ENCODE data around the gene FAM83E.
"Not testable (repeated sequence)": the region's sequence is repeated elsewhere in the genome, so short reads cannot be mapped to it uniquely, and the experiment has no call there.

FAM83E gene

GRCh38 chr19:48639483-48640375 is 24.9 kb upstream of the FAM83E start:
- no peak for DNase-seq

GRCh38 chr19:48638831-48639381 is 24.0 kb upstream of the FAM83E start:
- DNase-seq, result no peak

GRCh38 chr19:48637948-48638830 is 23.3 kb upstream of the FAM83E start:
- DNase-seq, result peak; percentile 79

- DNase-seq, result peak; percentile 98
Measured at GRCh38 chr19:48637449-48637947, 22.6 kb upstream of the FAM83E start.

- DNase-seq, result peak; percentile 65
Measured at GRCh38 chr19:48636859-48637448, 22.1 kb upstream of the FAM83E start, which contains the start of gene DBP. DBP (minus strand) TSS chr19:48637379; CDS start chr19:48636994, 385 bp downstream.

- peak; percentile 3 for DNase-seq
Measured at GRCh38 chr19:48635966-48636858, 21.3 kb upstream of the FAM83E start.

- peak; percentile 10 for DNase-seq
Measured at GRCh38 chr19:48635263-48635965, 20.5 kb upstream of the FAM83E start.

GRCh38 chr19:48634424-48635262 is 19.8 kb upstream of the FAM83E start:
- peak; percentile 89 for DNase-seq

GRCh38 chr19:48634036-48634342 is 19.1 kb upstream of the FAM83E start:
- DNase-seq, result no peak

GRCh38 chr19:48633148-48634035 is 18.5 kb upstream of the FAM83E start:
- no peak for DNase-seq

- no peak for DNase-seq
Measured at GRCh38 chr19:48632692-48633147, 17.8 kb upstream of the FAM83E start.

- not testable (repeated sequence) for DNase-seq
Measured at GRCh38 chr19:48632286-48632685, 17.4 kb upstream of the FAM83E start.

GRCh38 chr19:48631225-48631624 is 16.3 kb upstream of the FAM83E start:
- no peak for DNase-seq

- DNase-seq, result no peak
Measured at GRCh38 chr19:48630296-48631063, 15.6 kb upstream of the FAM83E start.

GRCh38 chr19:48629599-48630295 is 14.9 kb upstream of the FAM83E start:
- DNase-seq, result no peak

- DNase-seq, result no peak
Measured at GRCh38 chr19:48629297-48629598, 14.4 kb upstream of the FAM83E start.

GRCh38 chr19:48628486-48629296 is 13.8 kb upstream of the FAM83E start:
- no peak for DNase-seq
